ENCODE measurements around the gene RPA3.

GRCh38 chr7:7765422-7765821 lies 47.0 kb upstream of the RPA3 start:
- TF ChIP-seq EZH2phosphoT487 (IDR thresholded peaks at IDR 0.05; ENCODE audit: borderline replicate concordance, low read length) (no peak), CTCF (conservative IDR thresholded peaks at IDR 0.05; ENCODE audit: low read depth, low read length) (no peak)
